Upper lobe of right lung (tissue), 1 donor: ENCODE measurements around the gene ACSBG1. TPM values are rescaled to one million over a fixed set of nuclear protein-coding genes. Genes with fewer than 3 reads are reported as not detected.

Source experiments
- ATAC-seq: fragments of 200-7000 bp; cut with Tn5 transposase; one replicate; pipeline ENCODE4 v1.9.1; 2020; ENCODE audit warnings: mild to moderate bottlenecking, moderate library complexity
- DNase-seq: peaks from one replicate; pipeline ENCODE4 v3.0.0-alpha.2; 2020
- H3K27ac ChIP-seq: fragments of 200-600 bp; one replicate; pipeline ENCODE4 v1.8.0; 2022
- H3K27me3 ChIP-seq: fragments of 200-600 bp; one replicate; pipeline ENCODE4 v1.8.0; 2022; ENCODE audit warnings: mild to moderate bottlenecking
- H3K36me3 ChIP-seq: fragments of 200-600 bp; one replicate; pipeline ENCODE4 v1.8.0; 2022
- H3K4me1 ChIP-seq: fragments of 200-600 bp; one replicate; pipeline ENCODE4 v1.8.0; 2022
- H3K4me3 ChIP-seq: fragments of 200-600 bp; one replicate; pipeline ENCODE4 v1.8.0; 2022; ENCODE audit warnings: mild to moderate bottlenecking
- H3K9me3 ChIP-seq: fragments of 200-600 bp; one replicate; pipeline ENCODE4 v1.8.0; 2022
- intact Hi-C: fragments of 100-400 bp; cut with DNase I; formaldehyde crosslinking; loops from one replicate; pipeline ENCODE4 v1.11.0; 2022
- total RNA-seq: library from RNA; stranded (reverse); fragmentation: NEBNext Ultra II Directional; extraction: Animal tissue kit (Norgen Biotek cat#: 25700); gene quantifications from one replicate; pipeline ENCODE4 v1.2.1, GENCODE V29; 2021
- TF ChIP-seq, protein P1 (sequence below): fragments of 200-600 bp; IDR thresholded peaks from one replicate; pipeline ENCODE4 v1.8.0; 2022; ENCODE audit warnings: antibody characterized with exemption
- donor health status: DM: no; HTN: yes; CAD: no; lungs with severe emphysema.

The ACSBG1 gene
- total RNA-seq, 1 donor from 2014 or later = not detected

GRCh38 chr15:78210349-78210717, 24.0 kb downstream of the ACSBG1 start:
- Histone ChIP-seq H3K27me3 (no peaks in the 10 kb centered on the region), H3K9me3 (no peaks in the 10 kb centered on the region), H3K4me1 (no peaks in the 10 kb centered on the region), H3K36me3 (no peaks in the 10 kb centered on the region), H3K4me3 (no peak overlapping the region), H3K27ac (no peak overlapping the region)
- intact Hi-C loops = no loop called here
- ATAC-seq (no peak), DNase-seq (no peak)
- TF ChIP-seq, protein P1, sequence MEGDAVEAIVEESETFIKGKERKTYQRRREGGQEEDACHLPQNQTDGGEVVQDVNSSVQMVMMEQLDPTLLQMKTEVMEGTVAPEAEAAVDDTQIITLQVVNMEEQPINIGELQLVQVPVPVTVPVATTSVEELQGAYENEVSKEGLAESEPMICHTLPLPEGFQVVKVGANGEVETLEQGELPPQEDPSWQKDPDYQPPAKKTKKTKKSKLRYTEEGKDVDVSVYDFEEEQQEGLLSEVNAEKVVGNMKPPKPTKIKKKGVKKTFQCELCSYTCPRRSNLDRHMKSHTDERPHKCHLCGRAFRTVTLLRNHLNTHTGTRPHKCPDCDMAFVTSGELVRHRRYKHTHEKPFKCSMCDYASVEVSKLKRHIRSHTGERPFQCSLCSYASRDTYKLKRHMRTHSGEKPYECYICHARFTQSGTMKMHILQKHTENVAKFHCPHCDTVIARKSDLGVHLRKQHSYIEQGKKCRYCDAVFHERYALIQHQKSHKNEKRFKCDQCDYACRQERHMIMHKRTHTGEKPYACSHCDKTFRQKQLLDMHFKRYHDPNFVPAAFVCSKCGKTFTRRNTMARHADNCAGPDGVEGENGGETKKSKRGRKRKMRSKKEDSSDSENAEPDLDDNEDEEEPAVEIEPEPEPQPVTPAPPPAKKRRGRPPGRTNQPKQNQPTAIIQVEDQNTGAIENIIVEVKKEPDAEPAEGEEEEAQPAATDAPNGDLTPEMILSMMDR = no peak

DNA sequence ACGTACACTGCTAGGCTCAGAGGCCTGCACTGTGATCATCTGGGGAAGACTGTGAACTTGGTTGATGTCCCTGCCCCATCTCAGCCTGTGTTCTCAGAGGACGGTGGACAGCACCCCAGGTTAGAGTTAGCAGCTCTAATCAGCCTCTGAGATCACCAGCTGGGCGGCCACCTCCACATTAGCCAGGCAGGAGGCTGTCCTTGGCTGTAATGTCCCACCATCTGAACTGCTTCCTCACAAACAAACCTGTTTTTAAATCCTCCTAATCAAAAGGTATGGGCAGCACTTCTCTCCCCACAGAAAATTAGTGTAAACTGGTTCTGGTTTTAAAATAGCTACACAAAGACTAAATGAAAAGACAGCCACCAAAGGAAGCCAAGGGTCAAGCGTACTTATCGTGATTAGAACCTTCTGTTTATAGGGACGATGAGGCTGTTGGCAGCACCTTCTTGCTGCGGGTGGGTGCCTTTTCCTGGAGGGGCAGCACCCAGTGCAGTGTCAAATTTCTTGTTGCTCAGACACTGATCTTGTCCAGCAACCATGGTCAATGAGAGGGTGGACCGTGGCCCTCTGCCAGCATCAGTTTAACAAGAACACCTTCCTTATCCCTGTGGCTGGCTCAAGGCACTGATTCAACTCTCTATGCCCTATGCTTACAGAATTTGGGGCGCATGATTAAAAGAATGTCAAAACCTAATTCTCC, 24.6 kb downstream of the ACSBG1 start:
- ATAC-seq (no peak), DNase-seq (no peak)

DNA sequence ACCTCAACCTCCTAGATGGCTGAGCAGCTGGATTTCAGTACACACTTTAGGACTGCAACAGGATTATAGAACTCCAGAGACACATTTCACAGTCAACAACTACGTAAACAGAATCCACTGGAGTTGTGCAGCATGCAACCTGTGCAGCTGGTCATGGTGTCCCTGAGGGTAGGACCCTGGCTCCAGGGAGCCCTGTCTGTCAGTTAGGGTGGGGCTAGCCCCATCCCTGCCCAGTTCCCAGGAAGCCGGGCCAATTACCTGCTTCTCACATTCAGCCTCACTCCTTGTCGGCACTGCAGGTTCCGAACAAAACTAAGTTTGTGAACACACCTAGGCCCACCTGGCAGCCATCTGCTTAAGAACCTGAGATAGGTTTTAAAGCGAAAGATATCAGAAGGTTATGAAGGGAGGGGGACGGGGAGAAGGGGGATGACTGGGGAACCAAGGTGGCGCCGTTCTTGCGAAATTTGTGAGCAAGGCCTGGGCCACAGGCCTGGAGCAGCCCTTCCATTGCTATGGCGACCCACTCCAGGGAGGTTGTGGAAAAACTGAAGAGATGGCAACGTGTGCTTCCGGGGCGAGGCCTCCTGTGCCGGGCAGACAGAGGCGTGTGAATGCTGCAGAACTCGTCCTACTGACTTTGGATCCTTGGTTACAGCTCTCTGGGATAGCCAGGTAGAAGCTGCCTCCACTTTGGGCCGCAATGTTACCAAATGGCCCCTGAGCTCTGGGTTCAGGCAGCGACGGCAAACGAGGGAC, 25.3 kb downstream of the ACSBG1 start:
- Histone ChIP-seq H3K9me3 (no peaks in the 10 kb centered on the region), H3K4me1 (no peaks in the 10 kb centered on the region), H3K27ac (no peak overlapping the region), H3K4me3 (no peak overlapping the region), H3K27me3 (no peaks in the 10 kb centered on the region), H3K36me3 (no peaks in the 10 kb centered on the region)
- TF ChIP-seq, protein P1 = no peak
- intact Hi-C loops = no loop called here
- ATAC-seq (no peak), DNase-seq (no peak)

More for the DNA sequence above, 24.6 kb downstream of the ACSBG1 start:
- H3K4me3 ChIP-seq = no peak overlapping the region
- H3K9me3 ChIP-seq = no peaks in the 10 kb centered on the region
- no peak overlapping the region for H3K27ac ChIP-seq
- no peaks in the 10 kb centered on the region for H3K4me1 ChIP-seq
- no peaks in the 10 kb centered on the region for H3K36me3 ChIP-seq
- intact Hi-C loops = no loop called here
- H3K27me3 ChIP-seq = no peaks in the 10 kb centered on the region
- TF ChIP-seq, protein P1 = no peak

- Histone ChIP-seq H3K4me1 (no peaks in the 10 kb centered on the region), H3K27ac (no peak overlapping the region), H3K4me3 (no peak overlapping the region), H3K9me3 (no peaks in the 10 kb centered on the region), H3K27me3 (no peaks in the 10 kb centered on the region), H3K36me3 (no peaks in the 10 kb centered on the region)
- intact Hi-C loops = no loop called here
- DNase-seq (no peak), ATAC-seq (no peak)
- TF ChIP-seq, protein P1 = no peak
Observed at GRCh38 chr15:78208341-78208844, 26.0 kb downstream of the ACSBG1 start.

- Histone ChIP-seq H3K27me3 (no peaks in the 10 kb centered on the region), H3K4me1 (no peaks in the 10 kb centered on the region), H3K36me3 (no peaks in the 10 kb centered on the region), H3K27ac (no peak overlapping the region), H3K4me3 (no peak overlapping the region), H3K9me3 (no peaks in the 10 kb centered on the region)
- TF ChIP-seq, protein P1 = no peak
- ATAC-seq (no peak), DNase-seq (no peak)
- intact Hi-C loops = no loop called here
Observed at GRCh38 chr15:78207641-78208340, 26.6 kb downstream of the ACSBG1 start.
